Stomach smooth muscle (tissue), 2 donors: ENCODE results near the gene TLK2.
"Not testable (repeated sequence)": the region's sequence is repeated elsewhere in the genome, so short reads cannot be mapped to it uniquely, and the experiment has no call there.

Experiments used
- H3K27ac ChIP-seq: one replicate; pipeline ENCODE4 v1.7.0; 2013; ENCODE audit warnings: mild to moderate bottlenecking, low read length, inconsistent platforms
- H3K27me3 ChIP-seq, 2 donors: one replicate each; pipeline ENCODE4 v1.7.0; 2013; ENCODE audit warnings: low read length in 2 of 2; ENCODE audit not compliant: insufficient read depth in 2 of 2, control insufficient read depth in 1 of 2
- H3K36me3 ChIP-seq, 2 donors: one replicate each; pipeline ENCODE4 v1.7.0; 2013; ENCODE audit warnings: low read length in 2 of 2; ENCODE audit not compliant: control insufficient read depth in 2 of 2, insufficient read depth in 2 of 2
- H3K4me1 ChIP-seq: one replicate; pipeline ENCODE4 v1.7.0; 2013; ENCODE audit warnings: low read length; ENCODE audit not compliant: control insufficient read depth, insufficient read depth
- H3K4me3 ChIP-seq, 2 donors: one replicate each; pipeline ENCODE4 v1.7.0; 2013; ENCODE audit warnings: low read length in 2 of 2
- H3K9ac ChIP-seq, 2 donors: one replicate each; pipeline ENCODE4 v1.7.0; 2013; ENCODE audit warnings: low read length in 2 of 2, mild to moderate bottlenecking in 1 of 2
- H3K9me3 ChIP-seq, 2 donors: one replicate each; pipeline ENCODE4 v1.7.0; 2013; ENCODE audit warnings: low read length in 2 of 2; ENCODE audit not compliant: control insufficient read depth in 2 of 2
- donor health status: healthy.
- donor health status: Pancreatic carcinoma.

Gene TLK2

DNA sequence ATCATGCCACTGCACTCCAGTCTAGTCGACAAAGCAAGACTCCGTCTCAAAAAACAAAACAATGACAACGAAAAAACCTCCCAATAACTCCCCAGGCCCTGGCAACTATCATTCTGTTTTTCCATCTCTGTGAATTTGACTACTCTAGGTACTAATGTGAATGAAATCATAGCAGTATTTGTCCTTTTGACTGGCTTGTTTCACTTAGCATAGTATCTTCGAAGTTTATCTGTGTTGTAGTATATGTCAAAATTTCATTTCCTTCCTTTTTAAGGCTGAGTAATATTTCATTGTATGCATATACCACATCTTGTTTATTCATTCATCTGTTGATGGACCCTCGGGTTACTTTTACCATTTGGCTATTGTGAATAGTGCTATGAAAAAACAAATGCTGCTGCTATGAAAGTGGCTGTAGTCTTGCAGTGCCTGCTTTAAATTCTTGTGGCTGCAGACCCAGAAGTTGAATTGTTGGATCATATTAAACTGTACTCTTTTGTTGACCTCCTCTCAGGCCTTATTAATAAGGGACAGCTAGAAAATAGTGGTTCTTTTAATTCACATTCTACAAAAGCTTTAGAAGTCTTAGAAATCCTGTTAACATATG is 14.5 kb downstream of the TLK2 start:
- not testable (repeated sequence) for H3K9ac ChIP-seq, H3K4me3 ChIP-seq, H3K4me1 ChIP-seq, H3K27ac ChIP-seq, H3K36me3 ChIP-seq, H3K9me3 ChIP-seq, H3K27me3 ChIP-seq

DNA sequence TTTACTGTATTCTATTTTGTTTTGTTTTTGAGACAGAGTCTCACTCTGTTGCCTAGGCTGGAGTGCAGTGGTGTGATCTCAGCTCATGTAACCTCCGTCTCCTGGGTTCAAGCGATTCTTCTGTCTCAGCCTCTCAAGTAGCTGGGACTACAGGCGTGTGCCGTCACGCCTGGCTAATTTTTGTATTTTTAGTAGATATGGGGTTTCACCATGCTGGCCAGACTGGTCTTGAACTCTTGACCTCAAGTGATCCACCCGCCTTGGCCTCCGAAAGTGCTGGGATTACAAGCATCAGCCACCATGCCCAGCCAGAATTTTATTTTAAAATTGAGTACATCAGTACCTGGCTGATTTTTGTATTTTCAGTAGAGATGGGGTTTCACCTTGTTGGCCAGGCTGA is 15.4 kb downstream of the TLK2 start:
- not testable (repeated sequence) for H3K27ac ChIP-seq, H3K27me3 ChIP-seq, H3K9ac ChIP-seq, H3K36me3 ChIP-seq, H3K4me1 ChIP-seq, H3K4me3 ChIP-seq, H3K9me3 ChIP-seq

DNA sequence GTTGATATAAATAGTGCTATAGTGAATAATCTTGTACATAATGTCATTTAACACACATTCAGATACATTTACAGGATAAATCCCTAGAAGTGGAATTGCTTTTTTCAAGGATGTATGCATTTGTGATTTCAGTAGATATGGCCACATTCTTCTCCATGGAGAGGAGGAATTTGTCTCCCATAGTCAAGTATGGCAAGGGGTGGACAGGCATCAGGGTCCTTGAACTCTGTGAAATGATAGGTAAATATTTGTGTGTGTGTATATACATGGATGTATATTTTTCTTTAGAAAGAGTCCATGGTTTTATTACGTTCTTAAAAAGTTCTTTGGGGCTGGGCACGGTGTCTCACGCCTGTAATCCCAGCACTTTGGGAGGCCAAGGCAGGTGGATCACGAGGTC is 17.7 kb downstream of the TLK2 start:
- not testable (repeated sequence) for H3K27me3 ChIP-seq, H3K9ac ChIP-seq, H3K4me3 ChIP-seq, H3K27ac ChIP-seq, H3K36me3 ChIP-seq, H3K4me1 ChIP-seq, H3K9me3 ChIP-seq

DNA sequence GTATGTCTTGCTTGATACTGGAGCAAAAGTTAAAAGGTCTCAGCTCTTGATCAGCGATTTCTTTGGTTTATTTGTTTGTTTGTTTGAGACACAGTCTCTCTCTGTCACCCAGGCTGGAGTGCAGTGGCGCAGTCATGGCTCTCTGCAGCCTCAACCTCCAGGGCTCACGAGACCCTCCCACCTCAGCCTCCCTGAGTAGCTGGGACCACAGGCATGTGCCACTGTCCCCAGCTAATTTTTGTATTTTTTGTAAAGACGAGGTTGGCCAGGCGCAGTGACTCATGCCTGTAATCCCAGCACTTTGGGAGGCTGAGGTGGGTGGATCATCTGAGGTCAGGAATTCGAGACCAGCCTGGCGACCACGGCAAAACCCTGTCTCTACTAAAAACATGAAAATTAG is 20.2 kb downstream of the TLK2 start:
- not testable (repeated sequence) for H3K4me1 ChIP-seq, H3K27me3 ChIP-seq, H3K36me3 ChIP-seq, H3K9ac ChIP-seq, H3K4me3 ChIP-seq, H3K27ac ChIP-seq, H3K9me3 ChIP-seq

DNA sequence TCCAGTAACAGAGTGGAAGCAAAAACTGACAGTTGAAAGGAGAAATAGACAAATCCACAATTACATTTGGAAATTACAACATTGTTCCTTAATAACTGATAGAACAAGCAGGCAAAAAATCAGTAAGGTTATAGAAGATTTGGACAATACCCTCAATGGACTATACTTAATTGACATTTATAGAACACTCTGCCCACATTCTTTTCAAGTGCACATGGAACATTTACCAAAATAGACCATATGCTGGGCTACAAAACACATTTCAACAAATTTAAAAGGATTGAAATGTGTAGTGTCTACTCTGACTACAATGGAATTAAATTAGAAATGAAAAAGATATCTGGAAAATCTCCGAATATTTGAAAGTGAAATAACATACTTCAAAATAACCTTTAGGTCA is 21.8 kb downstream of the TLK2 start:
- not testable (repeated sequence) for H3K27me3 ChIP-seq, H3K4me3 ChIP-seq, H3K4me1 ChIP-seq

DNA sequence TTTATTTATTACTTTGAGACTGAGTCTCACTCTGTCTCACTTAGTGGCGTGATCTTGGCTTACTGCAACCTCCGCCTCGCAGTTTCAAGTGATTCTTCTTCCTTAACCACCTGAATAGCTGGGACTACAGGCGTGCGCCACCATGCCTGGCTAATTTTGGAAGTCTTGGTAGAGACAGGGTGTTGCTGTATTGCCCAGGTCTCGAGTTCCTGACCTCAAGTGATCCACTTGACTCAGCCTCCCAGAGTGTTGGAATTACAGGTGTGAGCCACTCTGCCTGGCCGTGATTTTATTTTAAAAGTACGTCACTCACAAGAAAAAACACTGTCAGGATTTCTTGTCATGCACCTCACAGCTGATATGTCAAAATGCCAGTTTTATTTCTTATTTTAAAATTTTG is 26.2 kb downstream of the TLK2 start:
- not testable (repeated sequence) for H3K4me1 ChIP-seq, H3K9ac ChIP-seq, H3K4me3 ChIP-seq, H3K27me3 ChIP-seq, H3K36me3 ChIP-seq, H3K27ac ChIP-seq, H3K9me3 ChIP-seq

More for the DNA sequence above, 21.8 kb downstream of the TLK2 start:
- H3K36me3 ChIP-seq, H3K9ac ChIP-seq, H3K9me3 ChIP-seq, H3K27ac ChIP-seq: not testable (repeated sequence)

GRCh38 chr17:62507191-62507836 is 28.7 kb downstream of the TLK2 start:
- H3K27ac ChIP-seq, H3K9me3 ChIP-seq, H3K27me3 ChIP-seq, H3K36me3 ChIP-seq, H3K4me3 ChIP-seq, H3K4me1 ChIP-seq, H3K9ac ChIP-seq: not testable (repeated sequence)

DNA sequence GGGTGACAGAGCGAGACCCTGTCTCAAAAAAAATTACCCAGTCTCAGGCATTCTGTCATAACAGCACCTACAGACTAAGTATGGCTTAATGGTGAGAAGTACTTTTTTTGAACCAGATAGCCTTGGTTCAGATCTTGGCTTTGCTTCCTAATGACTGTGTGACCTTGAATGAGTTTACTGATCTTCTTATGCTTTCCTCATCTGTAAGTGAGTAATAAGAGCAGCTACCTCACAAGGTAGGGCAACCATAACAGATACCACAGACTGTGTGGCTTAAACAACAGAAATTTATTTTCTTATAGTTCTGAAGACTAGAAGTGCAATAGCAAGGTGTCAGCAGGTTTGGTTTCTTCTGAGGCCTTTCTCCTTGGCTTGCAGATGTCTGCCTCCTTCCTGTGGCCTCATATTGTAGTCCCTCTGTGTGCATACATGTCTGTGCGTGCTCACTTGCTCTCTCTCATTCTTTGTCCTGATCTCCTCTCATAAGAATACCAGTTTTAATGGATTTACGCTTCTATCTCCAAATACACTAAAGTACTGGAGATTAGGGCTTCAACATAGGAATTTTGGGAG is 31.7 kb downstream of the TLK2 start:
- not testable (repeated sequence) for H3K27ac ChIP-seq, H3K36me3 ChIP-seq, H3K9me3 ChIP-seq

DNA sequence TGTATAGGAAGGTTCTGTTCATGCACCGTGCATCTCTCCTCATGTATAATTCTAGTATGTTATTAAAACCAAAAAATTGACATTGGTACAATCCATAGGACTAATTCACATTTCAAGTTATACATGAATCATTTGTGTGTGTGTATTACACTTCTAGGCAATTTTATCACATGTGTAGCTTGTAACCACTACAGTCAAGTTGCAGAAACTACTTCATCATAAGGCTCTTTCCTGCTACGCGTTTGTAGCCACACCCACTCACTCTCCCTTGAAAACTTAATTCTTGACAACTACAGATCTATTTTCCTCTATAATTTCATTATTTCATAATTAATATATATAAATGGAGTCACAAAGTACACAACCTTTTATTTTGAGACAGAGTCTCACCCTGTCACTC is 32.4 kb downstream of the TLK2 start:
- not testable (repeated sequence) for H3K4me1 ChIP-seq, H3K9ac ChIP-seq

More for the DNA sequence above, 31.7 kb downstream of the TLK2 start:
- not testable (repeated sequence) for H3K4me3 ChIP-seq, H3K27me3 ChIP-seq, H3K9ac ChIP-seq, H3K4me1 ChIP-seq

GRCh38 chr17:62516376-62516775 is 37.8 kb downstream of the TLK2 start:
- H3K9ac ChIP-seq, H3K4me3 ChIP-seq, H3K4me1 ChIP-seq, H3K9me3 ChIP-seq, H3K27ac ChIP-seq, H3K27me3 ChIP-seq, H3K36me3 ChIP-seq: not testable (repeated sequence)

More for the DNA sequence above, 32.4 kb downstream of the TLK2 start:
- H3K36me3 ChIP-seq, H3K4me3 ChIP-seq, H3K9me3 ChIP-seq, H3K27ac ChIP-seq, H3K27me3 ChIP-seq: not testable (repeated sequence)

DNA sequence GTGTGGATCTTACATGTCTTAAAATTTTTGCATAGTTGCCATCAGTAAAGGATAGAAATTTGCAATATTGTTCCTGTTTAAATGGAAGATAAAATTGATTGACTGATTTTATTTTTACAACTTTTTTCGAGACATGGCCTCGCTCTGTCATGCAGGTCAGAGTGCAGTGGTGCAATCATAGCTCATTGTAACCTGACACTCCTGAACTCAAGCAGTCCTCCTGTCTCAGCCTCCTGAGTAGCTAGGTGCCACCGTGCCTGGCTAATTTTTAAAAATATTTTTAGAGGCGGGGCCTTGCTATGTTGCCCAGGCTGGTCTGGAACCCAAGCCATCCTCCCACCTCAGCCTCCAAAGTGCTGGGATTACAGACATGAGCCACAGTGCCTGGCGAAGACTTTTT is 42.7 kb downstream of the TLK2 start:
- H3K27ac ChIP-seq, H3K9ac ChIP-seq, H3K9me3 ChIP-seq, H3K4me1 ChIP-seq, H3K4me3 ChIP-seq, H3K36me3 ChIP-seq, H3K27me3 ChIP-seq: not testable (repeated sequence)
